NCI-H1105 (cell line): ENCODE measurements around the gene ARFGEF2.
"Not testable (repeated sequence)": the region's sequence is repeated elsewhere in the genome, so short reads cannot be mapped to it uniquely, and the experiment has no call there.

Experiments
- DNase-seq: peaks from one replicate; lab custom pipeline; 2025; lab: John Stamatoyannopoulos, UW

ARFGEF2 gene

DNA sequence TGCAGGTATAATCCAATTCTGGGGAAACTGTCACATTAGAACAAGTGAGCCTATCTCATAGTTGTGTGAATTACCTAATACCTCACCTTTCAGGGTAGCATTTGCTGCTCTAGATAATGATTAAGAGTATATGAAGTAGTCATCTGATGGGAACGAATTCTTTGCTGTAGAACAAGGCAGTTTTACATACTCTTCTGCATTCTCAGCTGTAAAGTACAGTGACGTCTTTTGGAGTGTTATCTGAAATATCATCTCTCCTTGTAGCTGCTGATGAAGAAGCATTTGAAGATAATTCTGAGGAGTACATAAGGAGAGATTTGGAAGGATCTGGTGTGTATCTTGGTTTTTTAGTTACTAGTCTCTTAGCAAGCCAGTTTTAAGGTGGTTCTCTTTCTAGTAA lies 153.0 kb downstream of the ARFGEF2 start:
- DNase-seq: no peak

DNA sequence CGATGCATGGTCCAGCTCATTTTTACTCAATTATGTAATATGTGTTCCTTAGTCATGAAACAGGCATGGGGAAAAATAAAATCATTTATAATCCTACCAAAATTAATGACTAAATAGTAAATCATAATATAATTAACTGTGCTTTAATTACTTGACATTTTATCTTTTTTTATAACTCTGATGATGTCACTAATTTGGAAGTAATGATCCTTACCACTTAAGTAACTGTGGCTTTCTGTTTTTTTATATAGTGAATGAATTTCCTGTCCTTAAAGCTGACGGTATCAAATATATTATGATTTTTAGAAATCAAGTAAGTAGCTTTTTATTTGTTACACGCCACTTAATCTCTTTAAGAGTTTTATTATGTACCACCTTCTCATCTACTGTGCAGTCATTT lies 156.8 kb downstream of the ARFGEF2 start:
- no peak for DNase-seq

DNA sequence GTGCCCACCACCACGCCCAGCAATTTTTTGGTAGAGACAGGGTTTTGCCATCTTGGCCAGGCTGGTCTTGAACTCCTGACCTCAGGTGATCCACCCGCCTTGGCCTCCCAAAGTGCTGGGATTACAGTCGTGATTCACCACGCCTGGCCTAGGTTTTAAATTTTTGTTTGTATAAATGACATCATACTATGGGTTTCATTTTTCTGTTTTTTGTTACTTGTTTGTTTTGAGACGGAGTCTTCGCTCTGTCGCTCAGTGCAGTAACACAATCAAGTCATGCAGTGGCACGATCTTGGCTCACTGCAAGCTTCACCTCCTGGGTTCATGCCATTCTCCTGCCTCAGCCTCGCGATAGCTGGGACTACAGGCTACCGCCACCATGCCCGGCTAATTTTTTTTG lies 160.8 kb downstream of the ARFGEF2 start:
- DNase-seq: not testable (repeated sequence)
